Measurements from ENCODE around the gene KLF17.

KLF17 gene

DNA sequence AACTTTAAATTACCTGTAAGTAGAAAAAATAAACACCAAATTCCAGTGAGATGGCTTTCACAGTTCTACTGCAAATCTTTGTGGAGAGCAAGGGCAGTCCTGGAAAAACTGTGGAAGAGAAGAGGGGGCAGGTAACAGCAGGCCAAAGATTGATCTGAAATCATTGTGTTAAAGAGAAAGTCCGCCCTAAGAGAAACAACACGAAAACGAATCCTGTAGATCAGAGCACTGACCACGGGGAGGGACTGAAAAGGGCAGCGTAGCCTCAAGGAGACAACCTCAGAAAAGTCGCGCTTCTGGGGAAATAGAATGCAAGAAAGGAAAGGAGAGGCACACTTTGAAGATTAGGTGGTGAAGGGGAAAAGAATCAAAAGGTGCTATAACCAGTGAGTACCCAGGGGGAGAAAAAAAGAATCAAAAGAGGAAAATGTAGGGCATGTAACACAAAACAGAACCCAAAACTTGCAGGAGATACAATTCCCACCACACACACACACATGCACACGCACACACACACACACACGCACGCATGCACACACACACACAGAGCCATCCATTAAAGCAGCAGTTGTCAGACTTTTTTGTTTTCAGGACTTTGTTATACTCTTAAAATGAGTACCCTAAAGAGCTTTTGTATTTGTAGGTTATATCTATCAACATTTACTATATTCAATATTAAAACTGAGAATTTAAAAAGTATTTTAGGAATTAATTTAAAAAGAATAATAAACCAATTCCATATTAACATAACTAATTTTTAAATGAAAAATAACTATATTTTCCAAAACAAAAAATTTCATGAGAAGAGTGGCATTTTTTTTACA is 28.0 kb upstream of the KLF17 start:
- no peak for DNase-seq (ENCODE audit: low read depth)
- no peak overlapping the region for H3K4me3 ChIP-seq (ENCODE audit: low read depth, low read length)
- TF ChIP-seq, protein P1, sequence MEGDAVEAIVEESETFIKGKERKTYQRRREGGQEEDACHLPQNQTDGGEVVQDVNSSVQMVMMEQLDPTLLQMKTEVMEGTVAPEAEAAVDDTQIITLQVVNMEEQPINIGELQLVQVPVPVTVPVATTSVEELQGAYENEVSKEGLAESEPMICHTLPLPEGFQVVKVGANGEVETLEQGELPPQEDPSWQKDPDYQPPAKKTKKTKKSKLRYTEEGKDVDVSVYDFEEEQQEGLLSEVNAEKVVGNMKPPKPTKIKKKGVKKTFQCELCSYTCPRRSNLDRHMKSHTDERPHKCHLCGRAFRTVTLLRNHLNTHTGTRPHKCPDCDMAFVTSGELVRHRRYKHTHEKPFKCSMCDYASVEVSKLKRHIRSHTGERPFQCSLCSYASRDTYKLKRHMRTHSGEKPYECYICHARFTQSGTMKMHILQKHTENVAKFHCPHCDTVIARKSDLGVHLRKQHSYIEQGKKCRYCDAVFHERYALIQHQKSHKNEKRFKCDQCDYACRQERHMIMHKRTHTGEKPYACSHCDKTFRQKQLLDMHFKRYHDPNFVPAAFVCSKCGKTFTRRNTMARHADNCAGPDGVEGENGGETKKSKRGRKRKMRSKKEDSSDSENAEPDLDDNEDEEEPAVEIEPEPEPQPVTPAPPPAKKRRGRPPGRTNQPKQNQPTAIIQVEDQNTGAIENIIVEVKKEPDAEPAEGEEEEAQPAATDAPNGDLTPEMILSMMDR (conservative IDR thresholded peaks at IDR 0.05; ENCODE audit: low read depth, low read length) = no peak

DNA sequence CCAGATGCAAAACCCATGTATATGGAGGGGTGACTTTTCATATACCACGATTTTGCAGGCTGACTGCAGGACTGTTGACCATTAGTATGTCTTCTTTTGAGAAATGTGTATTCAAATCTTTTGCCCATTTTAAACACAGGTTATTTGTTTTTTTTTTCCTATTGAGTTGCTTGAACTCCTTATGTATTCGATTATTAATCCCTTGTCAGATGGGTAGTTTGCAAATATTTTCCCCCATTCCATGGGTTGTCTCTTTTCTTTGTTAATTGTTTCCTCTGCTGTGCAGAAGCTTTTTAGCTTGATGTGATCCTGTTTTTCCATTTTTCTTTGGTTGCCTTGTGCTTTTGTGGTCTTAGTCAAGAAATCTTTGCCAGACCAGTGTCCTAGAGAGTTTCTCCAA is 24.6 kb upstream of the KLF17 start:
- H3K4me3 ChIP-seq (ENCODE audit: low read depth, low read length) = no peak overlapping the region
- TF ChIP-seq, protein P1 (conservative IDR thresholded peaks at IDR 0.05; ENCODE audit: low read depth, low read length) = no peak
- no peak for DNase-seq (ENCODE audit: low read depth)

DNA sequence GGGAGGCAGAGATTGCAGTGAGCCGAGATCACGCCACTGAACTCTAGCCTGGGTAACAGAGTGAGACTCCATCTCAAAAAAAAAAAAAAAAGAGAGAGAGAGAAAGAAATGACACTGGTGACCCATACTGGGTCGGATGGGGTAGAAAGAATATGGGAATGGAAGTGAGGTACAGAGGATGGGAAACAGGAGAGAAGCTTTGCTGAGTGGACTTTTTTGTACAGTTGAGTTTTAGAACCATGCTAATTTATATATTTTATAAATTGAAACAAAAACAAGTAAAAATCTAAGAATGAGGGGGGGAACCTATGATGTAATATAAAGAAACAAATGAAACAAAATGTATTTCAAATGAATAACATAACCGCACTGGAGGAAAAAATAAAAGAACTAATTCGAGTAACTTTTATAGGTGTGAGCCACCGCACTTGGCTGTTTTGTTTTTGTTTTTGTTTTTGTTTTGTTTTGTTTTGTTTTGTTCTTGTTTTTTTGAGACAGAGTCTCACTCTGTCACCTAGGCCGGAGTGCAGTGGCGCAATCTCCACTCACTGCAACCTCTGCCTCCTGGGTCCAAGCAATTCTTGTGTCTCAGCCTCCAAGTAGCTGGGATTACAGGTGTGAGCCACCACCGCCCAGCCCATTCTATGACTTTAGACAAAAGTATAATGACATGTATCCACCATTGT is 18.3 kb upstream of the KLF17 start:
- TF ChIP-seq, protein P1 (conservative IDR thresholded peaks at IDR 0.05; ENCODE audit: low read depth, low read length) = no peak
- no peak overlapping the region for H3K4me3 ChIP-seq (ENCODE audit: low read depth, low read length)
- DNase-seq (ENCODE audit: low read depth) = no peak

- H3K4me3 ChIP-seq (ENCODE audit: low read depth, low read length) = no peak overlapping the region
- no peak for DNase-seq (ENCODE audit: low read depth)
- TF ChIP-seq, protein P1 (conservative IDR thresholded peaks at IDR 0.05; ENCODE audit: low read depth, low read length) = no peak
Measured at GRCh38 chr1:44101328-44101727, 17.3 kb upstream of the KLF17 start.

GRCh38 chr1:44103270-44104131 is 15.1 kb upstream of the KLF17 start:
- no peak overlapping the region for H3K4me3 ChIP-seq (ENCODE audit: low read depth, low read length)
- no peak for DNase-seq (ENCODE audit: low read depth)
- TF ChIP-seq, protein P1 (conservative IDR thresholded peaks at IDR 0.05; ENCODE audit: low read depth, low read length) = no peak

- DNase-seq (ENCODE audit: low read depth) = no peak
- no peak overlapping the region for H3K4me3 ChIP-seq (ENCODE audit: low read depth, low read length)
- TF ChIP-seq, protein P1 (conservative IDR thresholded peaks at IDR 0.05; ENCODE audit: low read depth, low read length) = no peak
Measured at GRCh38 chr1:44105810-44106209, 12.8 kb upstream of the KLF17 start.
